ENCODE results near the gene MGAT3.
"Not testable (repeated sequence)": the region's sequence is repeated elsewhere in the genome, so short reads cannot be mapped to it uniquely, and the experiment has no call there.

- not testable (repeated sequence) for TF ChIP-seq SP1 (IDR thresholded peaks at IDR 0.05); ELF4 (IDR thresholded peaks at IDR 0.05); FOXM1 (IDR thresholded peaks at IDR 0.05; ENCODE audit: borderline replicate concordance); TARDBP (IDR thresholded peaks at IDR 0.05); SUZ12 (IDR thresholded peaks at IDR 0.05); FOXK2 (IDR thresholded peaks at IDR 0.05); BHLHE40 (IDR thresholded peaks at IDR 0.05; ENCODE audit: borderline replicate concordance); FOXA1 (IDR thresholded peaks at IDR 0.05); NFRKB (IDR thresholded peaks at IDR 0.05); HDGF (IDR thresholded peaks at IDR 0.05; ENCODE audit: borderline replicate concordance); PKNOX1 (IDR thresholded peaks at IDR 0.05)
- TF ChIP-seq ZNF384 (IDR thresholded peaks at IDR 0.05): peak; percentile 84
Measured at GRCh38 chr22:39413204-39413603, 43.6 kb upstream of the MGAT3 start.
